IMR-90 (cell line): ENCODE results near the gene SERTAD4. TPM values are rescaled to one million over a fixed set of nuclear protein-coding genes. Genes with fewer than 3 reads are reported as not detected.

ENCODE experiments used
- ATAC-seq: fragments of 200-7000 bp; cut with Tn5 transposase; 2 replicates; pipeline ENCODE4 v1.9.1; 2020; ENCODE audit warnings: low read depth, mild to moderate bottlenecking, moderate library complexity
- BruUV-seq: library from RNA; stranded (reverse); fragments of 400-500 nt; replicated peaks from 2 replicates; lab custom pipeline; 2021; lab: Mats Ljungman, UMichigan
- CTCF ChIA-PET: fragments of 300-600 bp; formaldehyde crosslinking; extraction: SDS; loops from one replicate; lab custom pipeline; 2021; ENCODE audit warnings: antibody characterized with exemption; lab: Yijun Ruan, JAX
- POLR2A ChIA-PET: fragments of 300-600 bp; sonication (Branson Sonifier 250); formaldehyde crosslinking; loops from one replicate; lab custom pipeline; 2022; ENCODE audit warnings: antibody characterized with exemption; ENCODE audit not compliant: unreplicated experiment; lab: Charles Lee
- DNase-seq: peaks from one replicate; pipeline ENCODE4 v3.0.0; 2013
- H2AFZ ChIP-seq: replicated peaks from 2 replicates; pipeline ENCODE3; 2013; ENCODE audit warnings: low read length, mild to moderate bottlenecking; ENCODE audit not compliant: poor library complexity
- H2AK5ac ChIP-seq: 2 replicates; pipeline ENCODE4 v1.6.1; 2013; ENCODE audit warnings: low read depth, low read length, inconsistent platforms
- H2AK9ac ChIP-seq: replicated peaks from 2 replicates; pipeline ENCODE3; 2013; ENCODE audit warnings: mild to moderate bottlenecking, low read depth, low read length, moderate library complexity; ENCODE audit not compliant: poor library complexity
- H2BK120ac ChIP-seq: 2 replicates; pipeline ENCODE4 v1.6.1; 2013; ENCODE audit warnings: low read depth, low read length, inconsistent platforms
- H2BK15ac ChIP-seq: 3 replicates; pipeline ENCODE4 v1.6.1; 2013; ENCODE audit warnings: low read depth, low read length, inconsistent platforms
- H2BK20ac ChIP-seq: 2 replicates; pipeline ENCODE4 v1.6.1; 2013; ENCODE audit warnings: low read depth, mild to moderate bottlenecking, inconsistent platforms, low read length, moderate library complexity
- H2BK5ac ChIP-seq: 2 replicates; pipeline ENCODE4 v1.6.1; 2013; ENCODE audit warnings: mild to moderate bottlenecking, low read depth, low read length, inconsistent platforms; ENCODE audit not compliant: poor library complexity, severe bottlenecking
- H3K14ac ChIP-seq: replicated peaks from 2 replicates; pipeline ENCODE4 v1.6.1; 2013; ENCODE audit warnings: low read depth, low read length, inconsistent platforms
- H3K18ac ChIP-seq: 2 replicates; pipeline ENCODE4 v1.6.1; 2013; ENCODE audit warnings: low read depth, low read length, control low read depth
- H3K23ac ChIP-seq: 2 replicates; pipeline ENCODE4 v1.6.1; 2013; ENCODE audit warnings: low read depth, low read length, inconsistent platforms
- H3K27ac ChIP-seq: 2 replicates; pipeline ENCODE4 v1.5.1; 2013; ENCODE audit warnings: mild to moderate bottlenecking, control low read depth, low read length; ENCODE audit not compliant: insufficient read depth
- H3K27me3 ChIP-seq: 2 replicates; pipeline ENCODE4 v1.6.1; 2013; ENCODE audit warnings: low read length; ENCODE audit not compliant: control insufficient read depth, insufficient read depth
- H3K36me3 ChIP-seq: 2 replicates; pipeline ENCODE4 v1.6.1; 2013; ENCODE audit warnings: low read length, mixed read lengths; ENCODE audit not compliant: control insufficient read depth, insufficient read depth
- H3K4ac ChIP-seq: 2 replicates; pipeline ENCODE4 v1.6.1; 2013; ENCODE audit warnings: low read depth, low read length, inconsistent platforms
- H3K4me1 ChIP-seq: 2 replicates; pipeline ENCODE4 v1.6.1; 2013; ENCODE audit warnings: low read length, mixed read lengths; ENCODE audit not compliant: control insufficient read depth, insufficient read depth
- H3K4me2 ChIP-seq: 2 replicates; pipeline ENCODE4 v1.6.1; 2013; ENCODE audit warnings: low read depth, mild to moderate bottlenecking, control low read depth, low read length, moderate library complexity
- H3K4me3 ChIP-seq: 2 replicates; pipeline ENCODE4 v1.5.1; 2013; ENCODE audit warnings: low read depth, mild to moderate bottlenecking, control low read depth, low read length, moderate library complexity; ENCODE audit not compliant: insufficient read depth
- H3K56ac ChIP-seq: 2 replicates; pipeline ENCODE4 v1.6.1; 2013; ENCODE audit warnings: low read length, inconsistent platforms; ENCODE audit not compliant: insufficient read depth; ENCODE audit errors: extremely low read depth
- H3K79me1 ChIP-seq, 2 experiments: 2 replicates each; pipeline ENCODE4 v1.6.1; 2013; ENCODE audit warnings: low read length in 2 of 2, inconsistent platforms in 1 of 2, low read depth in 1 of 2
- H3K9ac ChIP-seq: 2 replicates; pipeline ENCODE4 v1.6.1; 2013; ENCODE audit warnings: low read depth, low read length, control low read depth
- H3K9me1 ChIP-seq: 2 replicates; pipeline ENCODE4 v1.6.1; 2013; ENCODE audit warnings: low read length, inconsistent platforms; ENCODE audit not compliant: insufficient read depth
- H3K9me3 ChIP-seq: 2 replicates; pipeline ENCODE4 v1.6.1; 2013; ENCODE audit warnings: low read length; ENCODE audit not compliant: control insufficient read depth, insufficient read depth
- H4K20me1 ChIP-seq: 2 replicates; pipeline ENCODE4 v1.6.1; 2013; ENCODE audit warnings: low read length, inconsistent platforms; ENCODE audit not compliant: insufficient read depth
- H4K5ac ChIP-seq: 2 replicates; pipeline ENCODE4 v1.6.1; 2013; ENCODE audit warnings: mild to moderate bottlenecking, low read depth, low read length, control low read depth
- H4K8ac ChIP-seq, 2 experiments: 2 replicates each; pipeline ENCODE4 v1.6.1; 2013; ENCODE audit warnings: low read depth in 2 of 2, low read length in 2 of 2, control low read depth in 1 of 2, inconsistent platforms in 1 of 2
- H4K91ac ChIP-seq: 2 replicates; pipeline ENCODE4 v1.6.1; 2013; ENCODE audit warnings: low read depth, low read length, inconsistent platforms; ENCODE audit not compliant: insufficient read depth
- CTCF ChIP-seq: conservative IDR thresholded peaks from 2 replicates; pipeline ENCODE4 v1.5.1; 2012; ENCODE audit warnings: mild to moderate bottlenecking, low read depth, low read length, improper control_type of control experiment
- ELK1 ChIP-seq: fragments of 150-350 bp; IDR thresholded peaks from 2 replicates; pipeline ENCODE4 v1.6.1; 2016; ENCODE audit warnings: low read depth, mild to moderate bottlenecking, low read length, moderate library complexity, borderline replicate concordance
- POLR2A ChIP-seq: IDR thresholded peaks from 2 replicates; pipeline ENCODE4 v1.6.1; 2012; ENCODE audit warnings: mild to moderate bottlenecking, low read depth, low read length
- RCOR1 ChIP-seq: IDR thresholded peaks from 2 replicates; pipeline ENCODE4 v1.6.1; 2012; ENCODE audit warnings: mild to moderate bottlenecking, low read length, improper control_type of control experiment; ENCODE audit not compliant: insufficient replicate concordance
- RFX5 ChIP-seq: IDR thresholded peaks from 2 replicates; pipeline ENCODE4 v1.8.0; 2012; ENCODE audit warnings: low read depth, mild to moderate bottlenecking, low read length, moderate library complexity
- USF2 ChIP-seq: fragments of 150-350 bp; IDR thresholded peaks from 2 replicates; pipeline ENCODE4 v1.6.1; 2017; ENCODE audit warnings: mild to moderate bottlenecking, antibody characterized with exemption, low read length, low read depth
- WGBS, 2 experiments: methylation state at CpG; one replicate each; pipeline versions ENCODE4 v1.1.5 to v1.1.7; 2013; ENCODE audit warnings: missing lambda C conversion rate in 2 of 2; ENCODE audit not compliant: insufficient read length in 1 of 2; ENCODE audit errors: extremely low coverage in 2 of 2; 5-methylcytosine and 5-hydroxymethylcytosine counted together
- dilution Hi-C: fragments of 300-500 bp; cut with HindIII; formaldehyde crosslinking; loops from one replicate; pipeline ENCODE4 v1.14.3; 2018; ENCODE audit warnings: low sequenced_read_pairs; ENCODE audit not compliant: unreplicated experiment
- in situ Hi-C: fragments of 300-500 bp; cut with MboI; formaldehyde crosslinking; loops from 3 replicates; pipeline ENCODE4 v1.14.3; 2019; ENCODE audit warnings: low sequenced_read_pairs, inconsistent platforms, mixed read lengths
- intact Hi-C: fragments of 100-400 bp; cut with micrococcal nuclease; formaldehyde crosslinking; loops from 2 replicates; pipeline ENCODE4 v1.10.0; 2022
- polyA plus RNA-seq, 3 experiments: library from polyadenylated mRNA; depleted of rRNA; stranded (reverse); fragments of >200 nt; gene quantifications; 2 replicates each; pipeline ENCODE4 v1.2.3, GENCODE V29; 2012; ENCODE audit warnings: low replicate concordance in 1 of 3
- total RNA-seq: library from RNA; depleted of rRNA; stranded (reverse); fragments of >200 nt; gene quantifications from 2 replicates; pipeline ENCODE4 v1.2.3, GENCODE V29; 2012

Gene SERTAD4
- total and polyA plus RNA-seq, 2 of the 4 experiments (the other 2 are of a cell fraction), result under 0.01 to 0.22 TPM

GRCh38 chr1:210252621-210253051 is 20.0 kb downstream of the SERTAD4 start:
- no peaks in the 10 kb centered on the region; the same call in 1 of the 2 replicates for H3K36me3 ChIP-seq
- no peaks in the 10 kb centered on the region for H3K9me3 ChIP-seq
- ChIA-PET CTCF (interaction anchor here (1.1 kb wide), 1 partner anchor 9 kb away, joined by 3 read pairs; no protein-coding TSS in a partner anchor), POLR2A (no interaction called here)
- H3K4me1 ChIP-seq, result no peaks in the 10 kb centered on the region
- H3K4me3 ChIP-seq, result no peak overlapping the region
- no peaks in the 10 kb centered on the region for H3K79me1 ChIP-seq
- H3K4me2 ChIP-seq, result no peak overlapping the region
- H3K14ac ChIP-seq, result no peak overlapping the region
- H3K23ac ChIP-seq, result no peak overlapping the region
- H4K20me1 ChIP-seq, result no peaks in the 10 kb centered on the region
- H4K91ac ChIP-seq, result no peak overlapping the region
- in situ Hi-C loops, result no loop called here
- H4K5ac ChIP-seq, result no peak overlapping the region
- no peak overlapping the region for H2AK5ac ChIP-seq
- no TSS peak for BruUV-seq
- intact Hi-C loops, result no loop called here
- TF ChIP-seq RFX5 (no peak), CTCF (no peak), USF2 (no peak), POLR2A (no peak), ELK1 (no peak), RCOR1 (no peak)
- H3K27ac ChIP-seq, result no peak overlapping the region
- H3K18ac ChIP-seq, result no peak overlapping the region
- ATAC-seq, result no peak
- H2BK5ac ChIP-seq, result no peak overlapping the region
- no CpG with 5 or more reads among the region's 29 CpGs for WGBS, 2 experiments
- no peak overlapping the region for H2BK20ac ChIP-seq
- H2BK120ac ChIP-seq, result no peak overlapping the region
- H3K56ac ChIP-seq, result no peak overlapping the region
- DNase-seq, result no peak
- no peak overlapping the region for H3K9ac ChIP-seq
- no peak overlapping the region for H2AK9ac ChIP-seq
- H2BK15ac ChIP-seq, result no peak overlapping the region
- H2AFZ ChIP-seq, result no peak overlapping the region
- dilution Hi-C loops, result no loop called here
- peaks cover 64% of the 10 kb centered on the region for H3K27me3 ChIP-seq
- no peak overlapping the region for H3K4ac ChIP-seq
- H4K8ac ChIP-seq, result no peak overlapping the region
- no peaks in the 10 kb centered on the region; the same call in 1 of the 2 replicates for H3K9me1 ChIP-seq
